ENCODE data around the gene GRPEL1. TPM values are rescaled to one million over a fixed set of nuclear protein-coding genes. Genes with fewer than 3 reads are reported as not detected.
"Not testable (repeated sequence)": the region's sequence is repeated elsewhere in the genome, so short reads cannot be mapped to it uniquely, and the experiment has no call there.

GRPEL1 gene
- polyA plus RNA-seq, 1 experiment = 21.1 TPM

DNA sequence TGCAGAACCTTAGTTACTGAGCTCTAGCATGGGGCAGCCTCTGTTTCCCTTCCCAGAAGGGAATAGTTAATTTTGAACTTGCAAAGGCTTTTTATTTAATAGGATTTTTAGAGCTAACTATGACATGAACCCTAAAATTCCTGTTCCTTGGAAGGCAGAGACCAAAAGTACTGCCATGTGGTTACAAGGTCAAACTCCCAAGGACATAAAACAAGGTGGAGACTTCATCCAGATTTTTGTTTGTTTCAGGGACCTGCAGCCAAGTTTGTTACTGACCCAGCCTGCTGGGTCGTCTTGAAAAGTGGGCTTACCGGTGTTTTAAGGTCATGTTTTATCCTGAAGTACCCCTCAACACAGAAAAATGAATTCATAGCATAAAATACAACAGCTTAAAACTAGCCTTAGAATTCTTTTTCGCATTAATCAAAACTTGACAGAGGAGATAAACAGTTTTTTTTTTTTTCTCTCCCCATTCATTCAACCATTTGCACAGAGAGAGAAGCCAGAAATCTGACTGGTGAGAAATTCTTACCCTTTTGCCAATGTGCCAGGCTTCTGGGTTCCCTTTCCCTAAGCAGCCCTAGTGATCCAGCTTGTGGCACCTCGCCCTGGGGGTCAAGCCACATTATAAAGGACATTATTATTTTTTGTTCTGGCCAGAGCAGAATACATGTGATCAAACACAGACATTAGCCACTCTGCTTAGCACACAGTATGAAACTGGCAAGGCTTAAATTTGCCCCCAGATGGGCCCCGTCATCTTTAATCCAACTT lies 21.5 kb upstream of the GRPEL1 start:
- DNase-seq (ENCODE audit: low read depth) = no peak
- POLR2A ChIA-PET = no interaction called here
- TF ChIP-seq, protein P1, sequence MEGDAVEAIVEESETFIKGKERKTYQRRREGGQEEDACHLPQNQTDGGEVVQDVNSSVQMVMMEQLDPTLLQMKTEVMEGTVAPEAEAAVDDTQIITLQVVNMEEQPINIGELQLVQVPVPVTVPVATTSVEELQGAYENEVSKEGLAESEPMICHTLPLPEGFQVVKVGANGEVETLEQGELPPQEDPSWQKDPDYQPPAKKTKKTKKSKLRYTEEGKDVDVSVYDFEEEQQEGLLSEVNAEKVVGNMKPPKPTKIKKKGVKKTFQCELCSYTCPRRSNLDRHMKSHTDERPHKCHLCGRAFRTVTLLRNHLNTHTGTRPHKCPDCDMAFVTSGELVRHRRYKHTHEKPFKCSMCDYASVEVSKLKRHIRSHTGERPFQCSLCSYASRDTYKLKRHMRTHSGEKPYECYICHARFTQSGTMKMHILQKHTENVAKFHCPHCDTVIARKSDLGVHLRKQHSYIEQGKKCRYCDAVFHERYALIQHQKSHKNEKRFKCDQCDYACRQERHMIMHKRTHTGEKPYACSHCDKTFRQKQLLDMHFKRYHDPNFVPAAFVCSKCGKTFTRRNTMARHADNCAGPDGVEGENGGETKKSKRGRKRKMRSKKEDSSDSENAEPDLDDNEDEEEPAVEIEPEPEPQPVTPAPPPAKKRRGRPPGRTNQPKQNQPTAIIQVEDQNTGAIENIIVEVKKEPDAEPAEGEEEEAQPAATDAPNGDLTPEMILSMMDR (IDR thresholded peaks at IDR 0.05; ENCODE audit: insufficient read depth, low read depth, low read length) = no peak
- Histone ChIP-seq H3K4me3 (ENCODE audit: low read depth, low read length) (no peak overlapping the region), H3K36me3 (ENCODE audit: control insufficient read depth, insufficient read depth, low read length) (no peaks in the 10 kb centered on the region), H3K27me3 (ENCODE audit: control insufficient read depth, insufficient read depth, low read length) (peaks cover 8% of the 10 kb centered on the region)
- CTCF ChIA-PET = interaction anchor here (1.4 to 3.7 kb wide), 2 partner anchors 12 to 18 kb away, joined by 5 to 19 read pairs; no protein-coding TSS in a partner anchor

DNA sequence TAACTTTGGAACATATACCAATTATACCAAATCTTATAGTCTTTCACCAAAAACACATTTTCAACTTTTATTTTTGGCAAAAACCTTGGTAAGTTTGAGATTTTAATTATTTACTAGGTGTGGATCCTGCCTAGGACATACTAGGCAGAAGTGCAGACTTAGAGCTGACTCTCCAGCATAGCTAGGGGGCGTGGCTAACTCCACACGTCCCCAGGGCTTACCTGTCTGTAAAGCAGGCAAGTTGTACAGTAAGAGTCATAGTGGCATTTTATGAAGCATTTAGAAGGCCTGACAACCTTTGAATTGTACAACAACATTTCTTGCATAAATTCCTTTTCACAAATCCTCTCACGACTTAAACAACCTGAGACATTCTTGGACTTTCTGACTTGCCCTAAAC lies 19.2 kb upstream of the GRPEL1 start:
- ChIA-PET CTCF (interaction anchor here (1.4 kb wide), 1 partner anchor 11 kb away, joined by 3 read pairs; no protein-coding TSS in a partner anchor), POLR2A (no interaction called here)
- peaks cover 16% of the 10 kb centered on the region for H3K27me3 ChIP-seq (ENCODE audit: control insufficient read depth, insufficient read depth, low read length)
- TF ChIP-seq, protein P1 (IDR thresholded peaks at IDR 0.05; ENCODE audit: insufficient read depth, low read depth, low read length) = no peak
- no peak for DNase-seq (ENCODE audit: low read depth)
- H3K4me3 ChIP-seq (ENCODE audit: low read depth, low read length) = no peak overlapping the region
- H3K36me3 ChIP-seq (ENCODE audit: control insufficient read depth, insufficient read depth, low read length) = no peaks in the 10 kb centered on the region

DNA sequence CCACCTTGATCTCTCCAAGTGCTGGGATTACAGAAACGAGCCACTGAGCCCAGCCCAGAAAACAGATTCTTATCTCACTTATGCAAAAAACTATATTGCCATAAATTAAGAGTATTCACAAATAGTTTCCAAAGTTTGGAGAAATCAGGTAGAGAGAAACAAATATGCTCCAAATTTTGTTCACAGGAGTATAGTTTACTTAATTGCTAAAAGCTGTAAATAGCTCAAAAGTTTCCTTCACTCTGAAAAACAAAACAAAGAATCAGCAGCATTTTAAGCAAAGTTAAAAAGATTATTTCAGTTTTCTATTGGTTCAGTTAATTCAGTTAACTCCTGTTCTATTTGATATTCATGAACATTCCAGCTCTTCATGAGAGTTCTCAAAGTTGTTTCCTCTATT lies 18.5 kb upstream of the GRPEL1 start:
- ChIA-PET POLR2A (no interaction called here), CTCF (interaction anchor here (0.7 to 2.0 kb wide), 3 partner anchors 11 to 279 kb away, joined by 3 to 11 read pairs (median 3); no protein-coding TSS in a partner anchor)
- peaks cover 16% of the 10 kb centered on the region for H3K27me3 ChIP-seq (ENCODE audit: control insufficient read depth, insufficient read depth, low read length)

GRCh38 chr4:7084564-7084961 lies 16.7 kb upstream of the GRPEL1 start:
- POLR2A ChIA-PET; H3K4me3 ChIP-seq (ENCODE audit: low read depth, low read length); DNase-seq (ENCODE audit: low read depth); H3K36me3 ChIP-seq (ENCODE audit: control insufficient read depth, insufficient read depth, low read length): not testable (repeated sequence)
- CTCF ChIA-PET = interaction anchor here (1.0 to 2.0 kb wide), 4 partner anchors 13 to 251 kb away, joined by 3 to 11 read pairs (median 4); no protein-coding TSS in a partner anchor
- peaks cover 14% of the 10 kb centered on the region for H3K27me3 ChIP-seq (ENCODE audit: control insufficient read depth, insufficient read depth, low read length)

More for the DNA sequence above, 18.5 kb upstream of the GRPEL1 start:
- TF ChIP-seq, protein P1 (IDR thresholded peaks at IDR 0.05; ENCODE audit: insufficient read depth, low read depth, low read length) = no peak
- H3K36me3 ChIP-seq (ENCODE audit: control insufficient read depth, insufficient read depth, low read length) = no peaks in the 10 kb centered on the region
- DNase-seq (ENCODE audit: low read depth) = no peak
- no peak overlapping the region for H3K4me3 ChIP-seq (ENCODE audit: low read depth, low read length)

- POLR2A ChIA-PET = no interaction called here
- CTCF ChIA-PET = interaction anchor here (1.0 to 4.3 kb wide), 5 partner anchors 13 to 252 kb away, joined by 3 to 34 read pairs (median 4); no protein-coding TSS in a partner anchor
- DNase-seq (ENCODE audit: low read depth) = no peak
- Histone ChIP-seq H3K36me3 (ENCODE audit: control insufficient read depth, insufficient read depth, low read length) (no peaks in the 10 kb centered on the region), H3K27me3 (ENCODE audit: control insufficient read depth, insufficient read depth, low read length) (peaks cover 12% of the 10 kb centered on the region), H3K4me3 (ENCODE audit: low read depth, low read length) (no peak overlapping the region)
- TF ChIP-seq, protein P1 (IDR thresholded peaks at IDR 0.05; ENCODE audit: insufficient read depth, low read depth, low read length) = no peak
Measured at GRCh38 chr4:7083597-7084563, 16.0 kb upstream of the GRPEL1 start.

DNA sequence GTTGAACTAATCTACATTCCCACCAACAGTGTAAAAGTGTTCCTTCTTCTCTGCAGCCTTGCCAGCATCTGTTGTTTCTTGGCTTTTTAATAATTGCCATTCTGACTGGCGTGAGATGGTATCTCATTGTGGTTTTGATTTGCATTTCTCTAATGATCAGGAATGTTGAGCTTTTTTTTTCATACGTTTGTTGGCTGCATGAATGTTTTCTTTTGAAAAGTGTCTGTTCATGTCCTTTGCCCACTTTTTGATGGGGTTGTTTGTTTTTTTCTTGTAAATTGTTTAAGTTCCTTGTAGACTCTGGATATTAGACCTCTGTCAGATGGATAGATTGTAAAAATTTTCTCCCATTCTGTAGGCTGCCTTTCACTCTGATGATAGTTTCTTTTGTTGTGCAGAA lies 12.0 kb upstream of the GRPEL1 start:
- DNase-seq (ENCODE audit: low read depth); H3K27me3 ChIP-seq (ENCODE audit: control insufficient read depth, insufficient read depth, low read length); H3K36me3 ChIP-seq (ENCODE audit: control insufficient read depth, insufficient read depth, low read length); POLR2A ChIA-PET; H3K4me3 ChIP-seq (ENCODE audit: low read depth, low read length): not testable (repeated sequence)
- CTCF ChIA-PET = interaction anchor here (0.9 to 4.3 kb wide), 3 partner anchors 9 to 106 kb away, joined by 3 to 34 read pairs (median 4); no protein-coding TSS in a partner anchor

DNA sequence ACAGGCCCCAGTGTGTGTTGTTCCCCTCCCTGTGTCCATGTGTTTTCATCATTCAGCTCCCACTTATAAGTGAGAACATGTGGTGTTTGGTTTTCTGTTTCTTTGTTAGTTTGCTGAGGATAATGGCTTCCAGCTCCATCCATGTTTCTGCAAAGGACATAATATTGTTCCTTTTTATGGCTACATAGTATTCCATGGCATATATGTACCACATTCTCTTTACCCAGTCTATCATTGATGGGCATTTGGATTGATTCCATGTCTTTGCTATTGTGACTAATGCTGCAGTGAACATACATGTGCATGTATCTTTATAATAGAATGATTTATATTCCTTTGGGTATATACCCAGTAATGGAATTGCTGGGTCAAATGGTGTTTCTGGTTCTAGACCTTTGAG lies 11.6 kb upstream of the GRPEL1 start:
- POLR2A ChIA-PET; H3K4me3 ChIP-seq (ENCODE audit: low read depth, low read length); H3K36me3 ChIP-seq (ENCODE audit: control insufficient read depth, insufficient read depth, low read length); DNase-seq (ENCODE audit: low read depth); H3K27me3 ChIP-seq (ENCODE audit: control insufficient read depth, insufficient read depth, low read length): not testable (repeated sequence)
- CTCF ChIA-PET = interaction anchor here (0.9 to 1.4 kb wide), 2 partner anchors 9 to 22 kb away, joined by 3 to 4 read pairs; no protein-coding TSS in a partner anchor

All from BJ (cell line).